Measurements from ENCODE around the gene CDC42SE2. TPM values are rescaled to one million over a fixed set of nuclear protein-coding genes. Genes with fewer than 3 reads are reported as not detected.

CDC42SE2 gene
- total RNA-seq, 1 donor from 2014 or later = 24.1 TPM

DNA sequence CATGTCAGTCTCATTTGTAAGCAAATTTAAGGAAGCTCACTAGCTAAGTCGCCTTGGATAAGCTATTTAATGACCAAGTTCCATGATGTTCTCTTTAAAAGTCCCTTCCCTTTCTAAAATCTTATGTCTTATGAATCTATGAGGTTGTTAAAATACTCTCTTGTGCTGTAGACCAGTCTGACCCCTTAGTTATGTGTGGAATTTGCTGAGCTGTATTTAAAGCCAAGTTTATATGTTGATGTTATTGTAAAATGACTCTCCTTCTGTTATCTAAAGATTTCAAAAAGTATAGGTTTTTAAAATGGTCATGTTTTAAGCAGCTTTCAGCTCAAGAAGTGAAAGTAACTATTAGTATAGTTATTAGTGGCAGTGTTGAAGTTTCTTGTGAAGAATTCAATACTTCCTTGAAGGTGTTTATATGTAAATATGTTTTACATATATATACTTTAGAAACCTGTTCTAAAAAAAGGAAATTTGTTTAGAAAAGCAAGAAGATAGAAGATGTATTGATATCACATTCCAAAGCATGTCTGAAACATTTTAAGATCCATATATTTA, 92.2 kb downstream of the CDC42SE2 start:
- Histone ChIP-seq H3K4me3 (ENCODE audit: insufficient read depth, low read depth, low read length) (no peak overlapping the region), H3K4me2 (ENCODE audit: low read length) (peak overlapping the region; percentile 21)
- FAIRE-seq = no peak

DNA sequence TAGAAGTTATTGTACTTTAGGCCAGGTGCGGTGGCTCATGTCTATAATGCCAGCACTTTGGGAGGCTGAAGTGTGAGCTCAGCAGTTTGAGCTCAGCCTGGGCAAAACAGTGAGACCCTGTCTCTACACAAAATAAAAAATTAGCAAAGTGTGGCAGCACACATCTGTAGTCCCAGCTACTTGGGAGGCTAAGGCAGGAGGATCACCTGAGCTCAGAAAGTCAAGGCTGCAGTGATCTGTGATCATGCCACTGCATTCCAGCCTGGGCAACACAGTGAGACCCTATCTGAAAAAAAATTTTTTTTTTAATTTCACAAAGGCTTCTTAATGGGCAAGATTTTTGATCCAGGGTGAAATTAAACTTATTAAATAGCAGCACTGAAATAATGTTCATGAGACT, 92.8 kb downstream of the CDC42SE2 start:
- no peaks in the 10 kb centered on the region for H3K9me3 Mint-ChIP-seq (ENCODE audit: unreplicated experiment)
- peaks cover 15% of the 10 kb centered on the region for H3K4me1 Mint-ChIP-seq (ENCODE audit: low read depth, unreplicated experiment)
- FAIRE-seq (no peak), DNase-seq (ENCODE audit: low read depth) (no peak)
- no peak overlapping the region for H2AFZ ChIP-seq (ENCODE audit: low read depth, low read length)
- no peak overlapping the region for H3K4me3 ChIP-seq (ENCODE audit: insufficient read depth, low read depth, low read length)
- peaks cover 1% of the 10 kb centered on the region for H3K36me3 Mint-ChIP-seq (ENCODE audit: low read depth, unreplicated experiment)
- peaks cover 17% of the 10 kb centered on the region for H4K20me1 ChIP-seq (ENCODE audit: insufficient read depth, low read length)
- peaks cover 3% of the 10 kb centered on the region for H3K36me3 ChIP-seq (ENCODE audit: insufficient read depth, low read length)
- H3K27ac Mint-ChIP-seq (ENCODE audit: unreplicated experiment) = no peak overlapping the region
- H3K9ac ChIP-seq (ENCODE audit: low read length) = no peak overlapping the region
- no peak for TF ChIP-seq EZH2 (IDR thresholded peaks at IDR 0.05; ENCODE audit: insufficient read depth, low read length)
- TF ChIP-seq, protein P1, sequence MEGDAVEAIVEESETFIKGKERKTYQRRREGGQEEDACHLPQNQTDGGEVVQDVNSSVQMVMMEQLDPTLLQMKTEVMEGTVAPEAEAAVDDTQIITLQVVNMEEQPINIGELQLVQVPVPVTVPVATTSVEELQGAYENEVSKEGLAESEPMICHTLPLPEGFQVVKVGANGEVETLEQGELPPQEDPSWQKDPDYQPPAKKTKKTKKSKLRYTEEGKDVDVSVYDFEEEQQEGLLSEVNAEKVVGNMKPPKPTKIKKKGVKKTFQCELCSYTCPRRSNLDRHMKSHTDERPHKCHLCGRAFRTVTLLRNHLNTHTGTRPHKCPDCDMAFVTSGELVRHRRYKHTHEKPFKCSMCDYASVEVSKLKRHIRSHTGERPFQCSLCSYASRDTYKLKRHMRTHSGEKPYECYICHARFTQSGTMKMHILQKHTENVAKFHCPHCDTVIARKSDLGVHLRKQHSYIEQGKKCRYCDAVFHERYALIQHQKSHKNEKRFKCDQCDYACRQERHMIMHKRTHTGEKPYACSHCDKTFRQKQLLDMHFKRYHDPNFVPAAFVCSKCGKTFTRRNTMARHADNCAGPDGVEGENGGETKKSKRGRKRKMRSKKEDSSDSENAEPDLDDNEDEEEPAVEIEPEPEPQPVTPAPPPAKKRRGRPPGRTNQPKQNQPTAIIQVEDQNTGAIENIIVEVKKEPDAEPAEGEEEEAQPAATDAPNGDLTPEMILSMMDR (IDR thresholded peaks at IDR 0.05; ENCODE audit: insufficient read depth, low read depth, low read length) = no peak
- no peak overlapping the region for H3K4me2 ChIP-seq (ENCODE audit: low read length)
- peaks cover 4% of the 10 kb centered on the region for H3K4me1 ChIP-seq (ENCODE audit: insufficient read depth, low read length)
- peaks cover 15% of the 10 kb centered on the region for H3K79me2 ChIP-seq (ENCODE audit: insufficient read depth, low read length)
- no peaks in the 10 kb centered on the region for H3K27me3 Mint-ChIP-seq (ENCODE audit: low read depth, unreplicated experiment)
- H3K27ac ChIP-seq (ENCODE audit: low read depth, low read length) = no peak overlapping the region
- H3K27me3 ChIP-seq (ENCODE audit: insufficient read depth, low read length) = no peaks in the 10 kb centered on the region
- H3K4me3 Mint-ChIP-seq (ENCODE audit: unreplicated experiment) = no peak overlapping the region
- no peaks in the 10 kb centered on the region for H3K9me3 ChIP-seq (ENCODE audit: insufficient read depth, low read depth, low read length)

More for the DNA sequence above, 92.2 kb downstream of the CDC42SE2 start:
- no peaks in the 10 kb centered on the region for H3K9me3 ChIP-seq (ENCODE audit: insufficient read depth, low read depth, low read length)
- Mint-ChIP-seq H3K4me1 (ENCODE audit: low read depth, unreplicated experiment) (peaks cover 15% of the 10 kb centered on the region), H3K27ac (ENCODE audit: unreplicated experiment) (no peak overlapping the region), H3K9me3 (ENCODE audit: unreplicated experiment) (no peaks in the 10 kb centered on the region), H3K4me3 (ENCODE audit: unreplicated experiment) (peak overlapping the region; percentile 34), H3K36me3 (ENCODE audit: low read depth, unreplicated experiment) (peaks cover 1% of the 10 kb centered on the region), H3K27me3 (ENCODE audit: low read depth, unreplicated experiment) (no peaks in the 10 kb centered on the region)
- H3K4me1 ChIP-seq (ENCODE audit: insufficient read depth, low read length) = peaks cover 4% of the 10 kb centered on the region
- TF ChIP-seq, protein P1 (IDR thresholded peaks at IDR 0.05; ENCODE audit: insufficient read depth, low read depth, low read length) = no peak
- no peak for TF ChIP-seq EZH2 (IDR thresholded peaks at IDR 0.05; ENCODE audit: insufficient read depth, low read length)
- H3K9ac ChIP-seq (ENCODE audit: low read length) = no peak overlapping the region
- H3K36me3 ChIP-seq (ENCODE audit: insufficient read depth, low read length) = peaks cover 3% of the 10 kb centered on the region
- H3K27me3 ChIP-seq (ENCODE audit: insufficient read depth, low read length) = no peaks in the 10 kb centered on the region
- peaks cover 10% of the 10 kb centered on the region for H3K79me2 ChIP-seq (ENCODE audit: insufficient read depth, low read length)
- no peak overlapping the region for H3K27ac ChIP-seq (ENCODE audit: low read depth, low read length)
- peaks cover 17% of the 10 kb centered on the region for H4K20me1 ChIP-seq (ENCODE audit: insufficient read depth, low read length)
- peak; percentile 37 for DNase-seq (ENCODE audit: low read depth)
- H2AFZ ChIP-seq (ENCODE audit: low read depth, low read length) = no peak overlapping the region
